GM08714 (cell line): Measurements from ENCODE around the gene IVL.

Experiments used
- H3K4me3 ChIP-seq: fragments of 200-500 bp; sonication (Bioruptor generic); 2 replicates; pipeline ENCODE4 v1.5.1; 2014; ENCODE audit warnings: mild to moderate bottlenecking, low read length, inconsistent platforms
- ZNF274 ChIP-seq: IDR thresholded peaks from 2 replicates; pipeline ENCODE4 v1.6.1; 2012; ENCODE audit warnings: mild to moderate bottlenecking, low read depth, low read length

Gene IVL, protein sequence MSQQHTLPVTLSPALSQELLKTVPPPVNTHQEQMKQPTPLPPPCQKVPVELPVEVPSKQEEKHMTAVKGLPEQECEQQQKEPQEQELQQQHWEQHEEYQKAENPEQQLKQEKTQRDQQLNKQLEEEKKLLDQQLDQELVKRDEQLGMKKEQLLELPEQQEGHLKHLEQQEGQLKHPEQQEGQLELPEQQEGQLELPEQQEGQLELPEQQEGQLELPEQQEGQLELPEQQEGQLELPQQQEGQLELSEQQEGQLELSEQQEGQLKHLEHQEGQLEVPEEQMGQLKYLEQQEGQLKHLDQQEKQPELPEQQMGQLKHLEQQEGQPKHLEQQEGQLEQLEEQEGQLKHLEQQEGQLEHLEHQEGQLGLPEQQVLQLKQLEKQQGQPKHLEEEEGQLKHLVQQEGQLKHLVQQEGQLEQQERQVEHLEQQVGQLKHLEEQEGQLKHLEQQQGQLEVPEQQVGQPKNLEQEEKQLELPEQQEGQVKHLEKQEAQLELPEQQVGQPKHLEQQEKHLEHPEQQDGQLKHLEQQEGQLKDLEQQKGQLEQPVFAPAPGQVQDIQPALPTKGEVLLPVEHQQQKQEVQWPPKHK

DNA sequence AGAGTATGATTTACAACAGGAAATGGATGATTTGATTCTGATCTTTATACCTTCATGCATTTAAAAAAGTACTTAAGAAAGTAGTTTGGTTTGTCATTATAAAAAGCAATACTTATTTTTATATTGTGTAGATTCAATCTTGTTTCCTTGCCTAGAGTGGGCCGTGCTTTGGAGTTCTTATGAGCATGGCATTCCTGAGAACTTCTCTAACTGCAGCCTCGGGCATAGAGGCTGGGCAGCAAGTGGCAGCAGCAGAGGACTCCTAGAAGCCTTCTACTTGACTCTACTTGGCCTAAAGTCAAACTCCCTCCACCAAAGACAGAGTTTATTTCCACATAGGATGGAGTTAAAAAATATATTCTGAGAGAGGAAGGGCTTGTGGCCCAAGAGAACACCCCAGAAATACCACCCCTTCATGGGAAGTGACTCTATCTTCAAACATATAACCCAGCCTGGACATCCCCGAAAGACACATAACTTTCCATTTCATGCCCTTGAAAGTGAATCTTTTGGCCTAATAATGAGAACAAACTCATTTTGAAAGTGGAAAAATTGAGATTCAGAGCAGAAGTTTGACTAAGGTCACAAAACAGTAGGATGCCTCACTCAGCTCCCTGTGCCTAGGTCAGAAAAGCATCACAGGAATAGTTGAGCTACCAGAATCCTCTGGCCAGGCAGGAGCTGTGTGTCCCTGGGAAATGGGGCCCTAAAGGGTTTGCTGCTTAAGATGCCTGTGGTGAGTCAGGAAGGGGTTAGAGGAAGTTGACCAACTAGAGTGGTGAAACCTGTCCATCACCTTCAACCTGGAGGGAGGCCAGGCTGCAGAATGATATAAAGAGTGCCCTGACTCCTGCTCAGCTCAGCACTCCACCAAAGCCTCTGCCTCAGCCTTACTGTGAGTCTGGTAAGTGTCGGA lies at the start of gene IVL:
Gene IVL (plus strand): TSS at position 861 of the 916 bp plus-strand sequence. CDS start 1,252 bp downstream, outside the sequence.
- H3K4me3 ChIP-seq, result no peak within 1 kb of the TSS
- no peak for TF ChIP-seq ZNF274

DNA sequence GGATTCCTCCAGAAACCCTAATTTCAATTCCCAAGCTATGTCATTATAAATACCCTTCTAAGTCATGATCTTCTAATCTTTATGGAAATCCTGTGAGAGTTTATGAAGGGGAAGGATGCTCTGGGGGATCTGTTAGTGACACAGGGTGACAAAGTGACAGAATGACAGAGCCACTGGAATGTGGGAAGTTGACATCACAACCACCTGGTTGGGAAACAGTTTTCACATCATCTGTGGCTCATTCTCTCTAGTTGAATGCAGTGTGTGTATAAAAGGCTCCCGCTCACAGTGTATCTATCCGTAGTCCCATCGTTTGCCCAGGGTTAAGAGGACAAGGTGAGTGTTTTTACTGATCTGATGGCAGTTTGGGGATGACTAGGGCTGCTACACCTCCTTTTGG lies 48.6 kb upstream of the IVL start, which contains the start of gene LCE7A:
Gene LCE7A (plus strand): TSS at position 301 of the 400 bp plus-strand sequence. CDS start 702 bp downstream, outside the sequence.
- H3K4me3 ChIP-seq, result no peak within 1 kb of the TSS
- TF ChIP-seq ZNF274, result no peak

DNA sequence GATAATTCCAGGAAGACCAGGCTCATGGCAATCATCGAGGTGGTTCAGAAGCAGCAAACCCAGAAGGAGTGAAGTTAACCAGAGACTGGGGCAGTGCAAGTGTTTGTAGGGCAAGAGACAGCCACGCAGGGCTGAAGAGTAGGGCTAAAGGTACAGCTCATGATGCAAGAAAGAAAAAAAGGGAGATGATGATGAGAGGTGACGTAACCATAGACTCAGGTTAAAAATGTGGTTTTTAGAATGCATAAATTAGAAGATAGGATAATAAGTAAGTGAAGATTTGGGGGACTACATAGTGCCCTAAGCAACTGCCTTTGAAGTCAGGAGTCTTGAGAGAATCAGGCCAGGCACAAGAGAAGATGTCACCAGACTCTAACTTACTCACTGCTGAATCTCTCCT lies 48.2 kb upstream of the IVL start:
- TF ChIP-seq ZNF274, result no peak
- H3K4me3 ChIP-seq, result no peak overlapping the region

DNA sequence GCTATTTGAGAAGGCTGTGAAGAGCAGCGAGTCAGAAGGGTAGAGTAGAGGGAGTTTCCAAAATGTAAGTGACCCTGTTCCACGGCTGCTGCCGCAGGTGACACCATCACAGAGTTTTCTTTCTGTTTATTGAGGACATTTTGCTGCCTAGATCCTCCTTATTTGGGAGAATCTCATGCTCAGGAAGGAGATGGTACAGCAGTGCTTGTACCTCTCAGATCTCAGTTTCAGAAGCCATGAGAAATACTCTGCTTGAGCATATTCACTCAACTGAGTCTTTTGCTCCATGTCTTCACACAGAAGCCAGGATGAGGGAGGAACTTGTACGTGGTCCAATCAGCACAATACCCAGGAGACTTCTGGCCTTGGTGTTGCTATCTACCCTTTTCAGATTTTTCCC lies 47.0 kb upstream of the IVL start:
- no peak for TF ChIP-seq ZNF274
- H3K4me3 ChIP-seq, result no peak overlapping the region

DNA sequence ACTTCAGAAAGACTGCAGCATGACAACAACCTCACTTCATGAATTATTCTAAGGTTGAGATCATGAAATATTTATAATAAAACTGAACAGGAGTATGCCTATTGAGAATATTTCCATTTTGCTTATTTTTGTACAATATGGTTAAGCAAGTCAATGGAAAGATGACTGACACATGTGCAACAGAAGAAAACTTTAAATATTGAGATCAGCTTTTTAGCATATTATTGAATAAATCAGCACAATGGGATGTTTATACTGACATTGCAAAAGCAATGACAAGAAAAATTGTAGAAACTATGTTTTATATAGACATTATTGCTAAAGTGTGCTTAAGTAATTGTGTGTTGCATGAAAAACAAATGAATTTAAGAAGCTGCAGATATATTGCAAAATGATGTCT lies 43.9 kb upstream of the IVL start:
- no peak overlapping the region for H3K4me3 ChIP-seq
- TF ChIP-seq ZNF274, result no peak

DNA sequence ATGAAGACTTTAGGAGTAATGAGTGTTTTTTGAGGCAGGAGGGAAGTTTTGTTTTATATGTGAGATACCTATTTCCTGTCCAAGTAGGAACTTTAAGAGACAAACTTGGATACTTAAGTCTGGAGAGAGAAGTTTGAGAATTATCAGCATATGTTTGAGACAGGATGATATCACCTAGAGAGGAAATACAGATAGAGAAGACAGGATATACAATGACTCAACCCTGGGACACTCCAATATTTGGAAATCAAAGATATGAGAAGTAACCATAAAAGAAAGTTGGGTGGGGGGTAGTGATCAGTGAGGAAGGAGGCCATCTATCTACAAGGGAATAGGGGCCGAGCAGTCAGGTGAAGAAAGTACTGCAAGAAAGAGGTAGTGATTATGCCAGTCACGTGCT lies 42.0 kb upstream of the IVL start:
- no peak overlapping the region for H3K4me3 ChIP-seq
- no peak for TF ChIP-seq ZNF274

DNA sequence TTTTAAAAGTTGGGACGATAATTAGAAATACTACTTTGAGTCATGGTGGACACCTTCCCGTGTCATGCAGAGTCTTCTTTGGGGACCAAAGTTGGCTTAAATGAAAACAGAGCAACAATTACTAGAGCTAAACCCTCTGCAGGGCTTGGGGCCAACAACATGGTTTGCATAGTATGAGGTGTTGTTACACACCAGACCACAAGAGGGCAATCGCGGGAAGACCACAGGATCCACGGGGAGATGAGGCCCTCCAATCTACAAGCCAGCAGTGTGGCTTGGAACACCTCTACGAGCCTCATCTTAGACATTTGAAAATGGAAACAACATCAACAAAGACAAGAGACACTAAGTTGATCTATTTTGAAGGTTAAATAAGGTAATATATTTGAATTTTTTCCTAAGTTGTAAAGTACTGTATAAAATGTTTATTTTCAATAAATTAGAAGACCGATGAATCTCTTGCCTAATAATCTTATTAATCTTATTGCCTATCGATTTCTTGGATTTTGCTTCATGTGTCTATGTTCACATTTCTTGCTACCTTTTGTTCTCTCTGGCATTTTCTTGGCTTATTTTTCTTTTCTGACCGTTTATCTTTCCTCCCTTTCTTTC lies 38.4 kb upstream of the IVL start:
- no peak overlapping the region for H3K4me3 ChIP-seq
- TF ChIP-seq ZNF274, result no peak

DNA sequence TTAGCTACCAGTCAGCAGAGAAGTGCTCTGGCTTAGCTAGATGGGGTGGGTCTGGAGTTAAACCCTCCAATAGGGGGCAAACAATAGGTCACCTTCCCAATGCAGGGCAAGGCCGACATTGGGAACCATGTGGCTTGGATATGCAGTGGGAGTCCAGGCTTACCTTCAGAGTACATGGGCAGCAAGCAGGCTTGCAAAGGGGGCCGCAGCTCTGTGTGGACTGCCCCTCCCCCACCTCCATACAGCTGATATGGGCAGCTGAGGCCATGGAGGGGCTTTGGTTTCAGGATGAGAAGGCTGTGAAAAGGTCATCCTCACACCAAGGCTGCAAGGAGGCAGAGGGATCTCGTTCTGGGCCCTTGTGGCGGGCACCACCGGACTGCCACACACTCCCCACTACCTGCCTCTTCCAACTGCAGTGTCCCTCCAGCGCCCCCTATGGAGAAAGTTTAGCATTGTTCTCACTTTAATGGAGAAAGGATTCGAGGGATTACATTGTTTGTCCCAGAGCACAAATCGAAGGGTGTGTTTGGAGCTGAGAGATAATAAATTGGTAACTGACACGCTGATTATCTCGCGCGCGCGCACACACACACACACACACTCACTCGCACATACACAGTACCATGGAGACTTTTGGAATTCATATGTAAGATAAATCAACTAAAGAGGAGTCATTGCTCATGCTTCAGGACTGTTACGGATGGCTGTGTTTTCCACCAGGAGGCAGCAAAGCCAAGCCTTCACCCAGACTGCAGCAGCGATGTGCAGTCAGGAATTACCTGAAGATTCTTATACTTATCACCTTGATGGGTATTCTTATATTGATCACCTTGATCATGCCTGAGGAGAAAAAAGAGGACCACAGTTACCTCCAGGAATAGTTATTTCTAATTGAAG lies 37.3 kb upstream of the IVL start:
- no peak for TF ChIP-seq ZNF274

DNA sequence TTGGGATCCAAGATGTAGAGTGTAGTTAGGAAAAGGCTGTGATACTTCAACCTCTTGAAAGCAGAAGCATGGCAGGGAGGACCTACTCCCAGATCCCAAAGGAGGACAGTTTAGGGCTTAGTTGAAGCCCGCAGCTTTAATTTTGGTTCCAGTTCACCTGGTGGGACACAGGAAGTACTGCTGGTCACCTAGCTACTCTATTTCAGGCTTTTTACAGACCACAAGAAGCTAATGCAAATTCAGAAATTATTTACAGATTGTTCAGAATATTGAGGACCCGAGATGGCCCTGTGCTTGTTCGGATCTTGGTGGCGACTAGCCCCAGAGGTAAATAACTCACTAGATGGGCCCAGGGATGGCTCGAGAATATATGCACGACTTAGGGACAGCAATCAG lies 36.6 kb upstream of the IVL start:
- no peak for TF ChIP-seq ZNF274
- no peak overlapping the region; the same call in 1 of the 2 replicates for H3K4me3 ChIP-seq

More for the DNA sequence above, 37.3 kb upstream of the IVL start:
- H3K4me3 ChIP-seq, result no peak overlapping the region; the same call in 1 of the 2 replicates

DNA sequence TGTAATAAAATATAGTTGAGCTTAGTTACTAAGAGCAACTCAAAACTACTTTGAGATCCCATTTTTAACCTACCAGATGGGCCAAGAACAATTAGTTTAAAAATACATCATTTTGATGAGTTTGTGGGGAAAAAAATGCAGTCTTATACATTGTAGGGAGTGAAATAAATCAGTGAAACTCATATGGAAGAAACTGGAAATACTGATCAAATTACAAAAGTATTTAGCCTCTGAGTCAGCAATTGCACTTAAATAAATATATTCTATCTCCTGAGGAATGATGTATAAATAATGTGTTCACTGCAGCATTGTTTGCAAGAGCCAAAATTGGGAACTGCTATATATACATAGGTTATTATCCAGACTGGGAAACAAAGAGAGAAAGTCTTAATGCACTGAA lies 34.9 kb upstream of the IVL start:
- no peak for TF ChIP-seq ZNF274
- H3K4me3 ChIP-seq, result no peak overlapping the region

DNA sequence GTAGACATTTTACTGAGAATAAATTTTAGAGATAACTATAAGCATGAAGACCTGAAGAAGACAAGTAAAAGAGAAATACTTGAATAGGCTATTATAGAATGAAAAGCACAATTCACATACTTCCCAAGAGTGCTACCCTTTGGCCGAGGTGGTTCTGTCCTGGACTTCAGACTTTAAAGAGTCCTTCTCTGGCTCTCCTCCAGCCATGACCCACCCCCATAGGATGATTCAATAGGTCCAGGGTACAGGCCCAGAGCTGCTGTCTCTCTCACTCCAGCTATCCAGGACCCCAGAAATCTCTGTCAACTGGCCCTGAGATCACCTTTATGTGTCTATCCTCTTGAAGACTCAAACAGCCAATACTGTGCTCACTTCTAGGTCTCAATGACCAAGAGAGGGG lies 31.5 kb upstream of the IVL start:
- no peak overlapping the region for H3K4me3 ChIP-seq
- TF ChIP-seq ZNF274, result no peak

DNA sequence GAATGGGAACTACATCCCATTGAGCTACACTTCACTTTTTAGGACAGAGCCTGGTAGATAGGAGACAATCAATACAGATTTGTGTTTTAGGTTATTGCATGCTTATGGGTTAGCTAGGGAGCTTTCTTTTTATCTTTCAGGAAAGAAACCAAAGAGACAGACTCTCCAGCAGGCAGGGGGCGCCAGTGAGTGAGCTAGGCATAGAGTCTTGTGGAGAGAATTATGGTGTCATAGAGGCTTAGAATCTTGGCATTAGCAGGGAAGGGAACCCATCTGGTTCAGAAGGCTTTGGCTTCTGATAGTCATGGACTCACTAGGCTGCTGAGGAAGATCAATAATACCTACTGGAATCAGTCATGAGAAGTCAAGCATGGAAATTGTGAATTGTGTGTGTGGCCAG lies 30.3 kb upstream of the IVL start, which contains the start of gene SMCP:
Gene SMCP (plus strand): TSS at position 281 of the 400 bp plus-strand sequence. CDS start 6,101 bp downstream, outside the sequence.
- H3K4me3 ChIP-seq, result no peak within 1 kb of the TSS
- TF ChIP-seq ZNF274, result no peak
